ENCODE data around the gene KCNJ16.

- TF ChIP-seq CTCF (IDR thresholded peaks at IDR 0.05) (no peak), POLR2A (IDR thresholded peaks at IDR 0.05) (no peak)
Observed at GRCh38 chr17:70181866-70182265, 106.8 kb downstream of the KCNJ16 start.
